GM18511 (cell line): ENCODE measurements around the gene BCR.

Experiments
- ATAC-seq: cut with Tn5 transposase; IDR thresholded peaks from one replicate; pipeline ENCODE4 v1.9.1; 2021; ENCODE audit warnings: mild to moderate bottlenecking, moderate library complexity; ENCODE audit not compliant: unreplicated experiment

Gene BCR

DNA sequence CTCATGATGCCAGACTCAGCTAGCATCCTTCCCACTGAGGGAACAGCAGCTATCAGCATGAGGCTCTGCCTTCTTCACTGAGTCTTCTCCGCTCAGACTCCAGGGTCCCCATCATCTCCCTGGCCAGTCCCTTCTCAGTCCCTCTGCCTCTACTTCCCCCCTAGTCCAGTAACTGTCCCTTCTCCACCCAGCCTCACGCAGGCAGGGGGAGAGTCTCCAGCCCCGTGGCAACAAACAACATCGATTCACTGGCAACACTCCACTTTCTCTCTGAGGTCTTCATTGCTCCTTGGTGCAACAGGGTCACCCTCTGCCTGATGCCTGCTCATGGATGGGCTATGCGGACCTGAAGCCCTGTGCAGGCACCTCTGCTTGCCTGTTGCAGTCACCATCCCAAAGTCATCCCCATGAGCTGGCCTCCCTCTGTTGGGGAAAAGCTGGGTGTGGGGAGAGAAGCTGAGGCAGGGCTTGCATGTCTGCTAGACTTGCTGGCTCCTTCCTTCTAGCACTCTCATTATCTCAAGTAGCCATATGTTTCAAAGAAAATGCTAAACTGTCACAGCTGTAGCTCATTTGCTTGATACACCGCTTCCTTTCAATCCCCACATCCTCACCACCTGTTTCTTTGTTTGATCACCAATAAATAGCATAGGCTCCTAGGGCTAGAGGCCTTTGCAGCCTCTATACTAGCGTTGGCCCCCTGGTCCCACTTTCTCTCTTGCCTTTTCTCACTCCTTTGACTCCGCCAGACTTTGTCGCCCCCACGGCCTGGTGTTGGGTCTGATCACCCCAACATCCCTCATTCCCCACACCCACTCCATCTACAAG lies 4.3 kb upstream of the BCR start:
- ATAC-seq: no peak

DNA sequence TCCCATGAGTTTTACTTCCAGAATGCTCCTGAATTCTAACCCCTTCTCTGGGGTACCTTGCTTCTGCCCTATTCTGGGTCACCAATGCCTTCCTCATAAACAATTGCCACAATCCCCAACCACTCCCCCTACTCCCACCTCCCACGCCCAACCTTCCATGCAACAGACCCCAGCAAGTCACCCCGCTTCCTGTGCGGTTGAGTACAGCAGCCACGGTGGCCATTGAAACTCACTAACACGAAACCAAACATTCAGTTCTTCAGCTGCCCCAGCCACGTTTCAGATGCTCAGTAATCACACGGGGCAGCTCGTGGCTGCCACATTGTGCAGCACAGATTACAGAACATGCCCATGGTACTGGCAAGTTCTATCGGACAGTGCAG lies 3.7 kb upstream of the BCR start:
- no peak for ATAC-seq

DNA sequence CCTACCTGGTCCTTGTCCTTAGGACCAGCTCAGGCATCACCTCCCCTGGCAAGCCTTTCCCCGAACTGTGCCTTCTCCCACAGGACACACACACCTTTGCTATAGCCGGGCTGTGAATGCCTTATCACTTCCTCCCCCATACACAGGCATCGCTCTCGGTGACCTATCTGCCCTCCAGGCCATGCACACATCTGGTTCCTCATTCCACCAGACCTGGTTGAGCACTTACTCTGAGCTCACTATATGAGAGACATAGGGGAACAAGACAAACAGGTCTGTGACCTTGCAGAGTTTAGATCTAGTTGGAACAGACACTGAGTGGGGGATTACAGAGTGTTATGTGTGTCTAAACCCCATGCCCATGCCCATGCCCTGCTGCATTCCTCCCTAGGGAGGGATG lies 3.1 kb upstream of the BCR start:
- ATAC-seq: no peak

DNA sequence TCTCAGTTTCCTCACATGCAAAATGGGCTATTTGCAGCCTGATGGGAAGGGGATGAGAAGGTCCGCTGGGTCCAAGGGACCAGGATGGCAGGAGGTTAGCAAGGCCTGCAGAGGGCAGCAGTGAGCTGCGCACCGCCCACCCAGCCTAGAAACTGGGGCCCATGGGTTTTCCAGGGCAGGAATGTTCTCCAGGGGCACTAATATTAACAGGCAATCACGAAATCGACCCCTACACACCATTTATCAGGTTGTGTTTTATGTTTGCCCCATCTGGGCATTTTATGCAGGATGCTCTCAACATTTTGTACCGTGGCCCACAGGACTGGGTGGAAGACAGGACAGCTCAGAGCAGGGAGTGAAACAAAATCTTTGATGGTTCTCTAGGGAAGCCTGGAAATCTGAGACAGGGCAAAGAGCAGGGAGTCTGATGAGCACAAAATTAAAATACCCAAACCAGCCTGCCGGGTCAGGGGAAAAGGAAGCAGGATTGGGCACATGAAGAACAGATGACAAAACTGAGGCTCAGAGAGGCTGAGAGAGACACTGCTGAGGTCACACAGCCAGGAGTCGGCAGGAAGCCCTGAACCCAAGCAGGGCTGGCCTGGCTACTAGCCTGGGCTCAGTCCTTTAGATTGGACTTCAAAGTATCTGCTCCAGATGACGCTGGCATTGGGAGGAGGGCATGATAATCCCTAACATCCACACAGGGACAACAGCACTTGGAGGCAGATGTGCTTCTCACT lies 1.6 kb upstream of the BCR start:
- ATAC-seq: no peak

DNA sequence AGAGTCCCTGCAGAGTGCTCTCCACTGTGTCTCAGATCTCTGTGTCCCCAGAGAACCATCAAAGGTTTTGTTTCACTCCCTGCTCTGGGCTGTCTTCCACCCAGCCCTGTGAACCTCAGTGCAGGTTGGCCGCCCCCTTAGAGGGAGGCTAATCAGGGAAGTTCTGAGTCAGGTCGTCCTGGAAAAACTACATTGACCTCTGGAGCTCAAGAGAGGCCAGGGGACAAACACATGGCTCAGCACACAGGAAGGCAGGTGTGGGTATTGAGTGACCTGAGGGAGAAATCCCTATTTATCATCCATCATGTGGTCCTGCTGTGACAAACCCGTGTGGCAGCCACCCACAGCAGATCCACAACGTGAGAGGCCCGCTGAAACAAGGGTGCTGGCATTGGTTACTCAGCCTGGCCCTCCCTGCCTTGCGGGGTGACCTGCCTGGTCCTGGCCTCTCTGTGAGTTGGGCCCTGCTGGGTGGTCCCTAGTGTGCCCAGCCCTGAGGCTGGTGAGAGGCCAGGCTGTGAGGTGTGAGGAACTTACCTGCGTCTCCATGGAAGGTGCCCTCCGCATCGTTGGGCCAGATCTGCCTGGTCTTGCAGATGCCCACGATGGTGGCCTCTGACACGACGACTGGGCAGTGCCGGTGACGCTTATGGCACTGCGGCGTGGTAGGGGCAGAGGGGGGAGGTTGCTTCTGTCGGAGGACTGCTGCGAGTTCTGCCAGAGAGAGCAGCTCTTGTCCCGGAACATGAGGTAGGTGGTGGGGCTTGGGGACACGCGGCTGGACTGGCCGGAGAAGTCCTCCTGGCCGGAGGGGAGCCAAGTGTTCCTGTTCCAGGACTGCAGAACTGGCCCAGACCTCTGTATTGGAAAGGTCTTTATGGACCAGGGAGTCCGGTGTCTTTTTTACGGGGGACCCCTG lies 669 bp upstream of the BCR start:
- no peak for ATAC-seq

GRCh38 chr22:23180893-23181720 lies 798 bp downstream of the BCR start:
- ATAC-seq: no peak

GRCh38 chr22:23181721-23182308 lies 1.5 kb downstream of the BCR start:
- no peak for ATAC-seq

- no peak for ATAC-seq
Measured at GRCh38 chr22:23182309-23183060, 2.2 kb downstream of the BCR start.

DNA sequence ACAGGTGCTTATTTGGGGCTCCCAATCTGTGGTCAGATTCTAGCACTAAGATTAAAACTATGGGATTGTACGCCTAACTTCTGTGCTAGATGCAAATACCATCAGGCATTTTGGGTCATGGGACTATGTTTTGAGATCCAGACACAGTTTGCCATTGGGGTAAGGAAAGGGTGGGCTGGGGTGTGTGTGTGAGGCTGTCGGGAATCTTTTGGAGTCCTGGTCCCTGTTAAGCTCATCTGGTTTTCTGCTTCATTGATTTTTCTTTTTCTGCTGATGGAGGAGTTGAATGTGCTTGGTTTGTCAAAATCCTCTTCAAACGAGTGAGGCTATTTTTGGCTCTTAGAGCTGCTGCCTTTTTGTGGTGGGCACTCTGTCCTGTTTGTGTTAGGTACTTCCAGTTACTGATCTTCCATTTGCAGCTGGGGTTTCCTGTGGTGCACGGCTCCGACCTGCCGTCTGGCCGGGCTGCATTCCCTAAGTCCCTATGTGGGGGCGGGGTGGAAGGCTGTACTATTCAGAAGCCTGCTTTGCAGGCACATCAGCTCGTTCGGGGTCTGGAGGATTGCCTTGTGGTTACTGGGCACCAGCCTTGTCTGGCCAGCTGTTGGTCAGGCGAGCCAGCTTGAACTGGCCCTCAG lies 2.9 kb downstream of the BCR start:
- ATAC-seq: no peak

DNA sequence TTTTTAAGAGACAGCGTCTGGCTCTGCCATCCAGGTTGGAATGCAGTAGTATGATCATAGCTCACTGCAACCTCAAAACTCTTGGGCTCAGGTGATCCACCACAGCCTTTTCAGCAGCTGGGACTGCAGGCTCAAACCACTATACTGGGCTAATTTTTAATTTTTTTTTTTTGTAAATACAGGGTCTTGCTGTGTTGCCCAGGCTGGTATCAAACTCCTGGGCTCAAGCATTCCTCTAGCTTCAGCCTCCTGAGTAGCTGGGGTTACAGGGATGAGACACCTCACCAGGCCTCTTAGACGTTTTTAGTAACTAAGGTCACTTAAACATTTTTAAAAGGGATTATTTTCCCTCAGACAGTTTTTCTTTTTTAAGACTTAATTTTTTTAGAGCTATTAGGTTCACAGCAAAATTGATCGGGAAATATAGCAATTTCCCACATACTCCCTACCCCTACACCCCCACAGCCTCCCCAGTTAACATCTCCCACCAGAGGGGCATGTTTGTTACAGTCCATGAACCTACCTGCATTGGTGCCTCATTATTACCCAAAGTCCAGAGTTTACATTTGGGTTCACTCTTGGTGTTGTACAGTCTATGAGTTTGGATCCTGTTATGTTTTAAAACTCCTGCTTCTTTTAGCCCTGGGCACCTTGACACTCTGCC lies 3.9 kb downstream of the BCR start:
- ATAC-seq: no peak

DNA sequence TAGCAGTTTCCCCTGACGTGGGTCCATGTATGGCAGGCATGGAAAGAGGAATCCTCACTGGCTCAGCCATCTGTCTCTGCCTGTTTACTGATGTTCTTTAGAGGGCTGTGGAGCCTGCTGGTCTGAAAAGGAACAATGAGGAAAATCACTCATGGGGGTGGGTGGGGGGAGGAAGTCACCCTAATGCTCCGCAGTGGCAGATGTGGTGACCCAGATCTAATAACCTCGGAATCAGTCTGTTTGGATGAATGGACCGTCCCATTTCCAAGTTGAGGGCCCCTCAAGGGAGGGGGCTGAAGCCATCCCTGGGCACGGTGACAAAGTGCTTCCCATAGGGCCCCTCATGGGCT lies 4.4 kb downstream of the BCR start:
- ATAC-seq: no peak

DNA sequence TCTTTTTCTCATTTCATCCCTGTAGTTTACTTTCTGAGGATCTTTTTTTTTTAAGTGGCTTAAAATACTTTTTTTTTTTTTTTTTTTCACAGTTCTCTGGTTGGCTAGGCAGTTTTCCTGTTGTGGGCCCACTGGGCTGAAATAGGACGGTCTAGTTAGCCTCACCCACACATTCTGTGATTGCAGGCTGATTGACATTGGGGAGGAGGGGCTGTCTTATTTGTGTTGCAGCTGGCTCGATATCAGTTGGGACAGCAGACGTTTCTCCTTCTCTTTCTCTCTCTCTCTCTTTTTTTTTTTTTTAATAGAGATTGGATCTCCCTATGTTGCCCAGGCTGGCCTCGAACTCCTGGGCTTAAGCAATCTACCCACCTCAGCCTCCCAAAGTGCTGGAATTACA lies 6.9 kb downstream of the BCR start:
- no peak for ATAC-seq

DNA sequence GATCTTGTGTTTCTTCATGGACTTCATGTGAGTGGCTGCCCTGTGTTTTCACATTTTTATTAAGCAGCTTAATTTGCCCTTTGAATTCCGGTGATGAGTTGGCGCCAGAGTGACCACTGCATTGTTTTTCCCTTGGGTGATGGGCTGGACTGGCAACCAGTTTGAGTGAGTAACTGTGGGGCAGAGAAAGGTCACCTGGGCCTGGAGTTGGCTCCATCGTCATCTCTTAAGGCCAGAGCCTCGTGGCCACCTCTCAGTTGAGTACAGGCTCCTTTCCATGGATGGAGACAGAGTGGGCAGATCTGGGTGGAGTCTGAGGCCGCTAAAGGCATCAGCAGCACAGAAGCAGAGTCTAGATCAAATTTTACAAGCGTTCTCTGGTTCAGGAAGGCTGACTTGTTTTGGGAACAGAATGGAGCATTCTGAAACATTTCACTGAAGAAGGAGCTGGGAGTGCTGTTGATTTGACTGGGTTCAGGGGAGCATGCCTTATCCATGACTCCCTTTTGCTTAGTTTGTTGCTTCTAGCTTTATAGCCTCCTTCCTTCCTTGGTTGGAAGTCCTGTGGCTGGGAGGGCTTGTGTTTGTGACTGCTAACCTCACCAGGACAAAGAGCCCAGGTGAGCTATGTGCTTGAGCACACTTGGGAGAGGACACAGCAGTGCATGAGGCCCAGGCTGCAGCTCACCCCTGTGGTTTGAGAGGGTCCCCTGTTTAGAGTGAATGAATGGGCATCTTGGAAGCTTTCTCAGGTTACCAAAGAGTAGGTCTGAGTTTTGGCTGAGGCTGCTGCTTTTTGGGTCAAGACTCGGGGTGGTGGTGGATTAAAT lies 7.8 kb downstream of the BCR start:
- ATAC-seq: no peak

DNA sequence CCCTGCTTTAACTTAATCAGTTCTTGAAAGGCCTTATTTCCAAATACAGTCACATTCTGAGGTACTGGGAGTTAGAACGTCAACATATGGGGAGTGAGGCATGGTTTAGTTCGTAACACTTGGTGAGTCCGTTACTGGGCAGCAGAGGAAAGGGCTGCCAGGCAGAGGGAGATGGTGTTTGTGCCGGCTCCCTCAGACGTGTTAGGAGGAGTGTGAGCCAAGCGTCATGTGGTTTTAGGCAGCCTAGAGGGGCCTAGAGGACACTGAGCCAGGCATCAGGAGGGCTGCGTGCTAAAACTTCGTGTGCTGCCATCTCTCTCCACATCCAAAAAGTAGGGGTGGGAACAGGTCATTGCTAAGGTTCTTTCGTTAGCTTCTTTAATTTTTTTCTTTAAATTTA lies 10.2 kb downstream of the BCR start:
- no peak for ATAC-seq

DNA sequence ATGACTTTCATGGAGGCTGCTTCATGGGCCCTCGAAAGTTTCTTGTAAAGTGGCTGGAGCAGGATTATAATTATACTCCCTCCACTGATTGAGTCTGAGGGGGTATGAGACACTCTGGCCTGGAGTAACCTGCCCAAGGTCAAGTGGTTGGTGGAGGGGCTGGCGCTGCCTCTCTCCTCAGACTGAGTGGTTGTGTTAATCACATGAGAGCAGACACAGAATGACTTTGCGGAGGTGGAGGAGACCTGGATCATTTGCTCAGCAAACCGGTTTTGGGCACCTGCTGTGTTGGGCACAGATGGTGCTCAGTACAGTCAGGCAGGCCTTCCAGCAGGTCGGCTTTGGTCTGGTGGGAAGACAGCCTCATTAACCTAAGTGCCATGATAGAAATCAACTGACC lies 11.8 kb downstream of the BCR start:
- ATAC-seq: no peak

GRCh38 chr22:23192558-23192957 lies 12.2 kb downstream of the BCR start:
- no peak for ATAC-seq

DNA sequence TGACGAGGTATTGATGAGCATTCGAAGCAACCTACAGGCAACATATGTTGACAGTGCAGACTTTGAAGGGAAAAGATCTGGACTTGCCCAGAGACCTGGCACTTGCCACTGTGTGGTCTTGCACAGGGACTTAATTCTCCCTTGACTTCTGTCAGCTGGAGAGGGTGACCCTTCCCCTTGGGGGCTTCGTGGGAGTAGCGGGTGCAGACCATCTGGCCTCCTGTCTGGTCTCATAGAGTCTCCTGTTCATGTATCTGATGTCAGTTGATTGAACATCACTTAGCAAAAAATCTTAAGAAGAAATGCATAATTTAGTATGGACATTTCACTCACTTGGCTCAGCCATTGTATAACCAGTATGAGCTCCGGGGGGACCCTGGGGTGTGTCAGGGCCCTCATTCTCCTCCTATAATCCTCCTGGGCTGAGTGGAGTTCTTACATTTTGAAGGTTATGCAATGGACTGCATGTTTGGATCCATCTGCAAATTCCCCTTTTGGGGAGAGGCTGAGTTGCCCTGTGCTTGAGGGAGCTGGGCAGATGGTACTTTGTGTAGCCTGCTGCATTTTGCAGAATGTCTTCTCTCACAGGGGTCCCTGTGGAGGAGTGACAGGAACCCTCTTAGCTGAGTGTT lies 13.0 kb downstream of the BCR start:
- no peak for ATAC-seq
